ENCODE results near the gene DCUN1D5. TPM values are rescaled to one million over a fixed set of nuclear protein-coding genes. Genes with fewer than 3 reads are reported as not detected.

DCUN1D5 gene
- total and polyA plus RNA-seq, 2 of the 13 experiments (the other 11 are each of a cell fraction or from before 2014, with no cell fraction given) = 32.9 to 46.7 TPM

DNA sequence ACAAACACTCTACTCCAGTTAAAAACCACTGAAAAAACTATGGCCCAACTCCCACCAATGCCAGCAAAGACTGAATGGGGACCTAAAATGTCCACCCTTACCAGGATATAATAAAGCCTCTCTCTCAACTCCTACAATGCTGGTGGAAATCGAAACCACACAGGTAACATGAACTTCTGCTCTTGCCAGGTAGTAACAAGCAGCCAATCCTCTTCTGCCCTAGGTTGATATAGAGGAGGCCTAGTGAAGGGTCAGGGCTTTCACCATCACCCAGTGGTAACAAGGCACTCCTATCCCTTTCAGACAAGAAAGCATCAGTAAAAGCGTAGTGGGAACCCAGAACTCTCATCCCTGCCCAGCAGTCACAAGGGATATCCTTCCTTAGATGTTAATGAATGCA, 22.6 kb downstream of the DCUN1D5 start (continued):
- TF ChIP-seq, protein P1, sequence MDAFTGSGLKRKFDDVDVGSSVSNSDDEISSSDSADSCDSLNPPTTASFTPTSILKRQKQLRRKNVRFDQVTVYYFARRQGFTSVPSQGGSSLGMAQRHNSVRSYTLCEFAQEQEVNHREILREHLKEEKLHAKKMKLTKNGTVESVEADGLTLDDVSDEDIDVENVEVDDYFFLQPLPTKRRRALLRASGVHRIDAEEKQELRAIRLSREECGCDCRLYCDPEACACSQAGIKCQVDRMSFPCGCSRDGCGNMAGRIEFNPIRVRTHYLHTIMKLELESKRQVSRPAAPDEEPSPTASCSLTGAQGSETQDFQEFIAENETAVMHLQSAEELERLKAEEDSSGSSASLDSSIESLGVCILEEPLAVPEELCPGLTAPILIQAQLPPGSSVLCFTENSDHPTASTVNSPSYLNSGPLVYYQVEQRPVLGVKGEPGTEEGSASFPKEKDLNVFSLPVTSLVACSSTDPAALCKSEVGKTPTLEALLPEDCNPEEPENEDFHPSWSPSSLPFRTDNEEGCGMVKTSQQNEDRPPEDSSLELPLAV (CRISPR knock-in tag; conservative IDR thresholded peaks at IDR 0.05; ENCODE audit: low read depth) = no peak
- TF ChIP-seq RNF2 (conservative IDR thresholded peaks at IDR 0.05; ENCODE audit: low read depth) = no peak
- TF ChIP-seq, protein P2, sequence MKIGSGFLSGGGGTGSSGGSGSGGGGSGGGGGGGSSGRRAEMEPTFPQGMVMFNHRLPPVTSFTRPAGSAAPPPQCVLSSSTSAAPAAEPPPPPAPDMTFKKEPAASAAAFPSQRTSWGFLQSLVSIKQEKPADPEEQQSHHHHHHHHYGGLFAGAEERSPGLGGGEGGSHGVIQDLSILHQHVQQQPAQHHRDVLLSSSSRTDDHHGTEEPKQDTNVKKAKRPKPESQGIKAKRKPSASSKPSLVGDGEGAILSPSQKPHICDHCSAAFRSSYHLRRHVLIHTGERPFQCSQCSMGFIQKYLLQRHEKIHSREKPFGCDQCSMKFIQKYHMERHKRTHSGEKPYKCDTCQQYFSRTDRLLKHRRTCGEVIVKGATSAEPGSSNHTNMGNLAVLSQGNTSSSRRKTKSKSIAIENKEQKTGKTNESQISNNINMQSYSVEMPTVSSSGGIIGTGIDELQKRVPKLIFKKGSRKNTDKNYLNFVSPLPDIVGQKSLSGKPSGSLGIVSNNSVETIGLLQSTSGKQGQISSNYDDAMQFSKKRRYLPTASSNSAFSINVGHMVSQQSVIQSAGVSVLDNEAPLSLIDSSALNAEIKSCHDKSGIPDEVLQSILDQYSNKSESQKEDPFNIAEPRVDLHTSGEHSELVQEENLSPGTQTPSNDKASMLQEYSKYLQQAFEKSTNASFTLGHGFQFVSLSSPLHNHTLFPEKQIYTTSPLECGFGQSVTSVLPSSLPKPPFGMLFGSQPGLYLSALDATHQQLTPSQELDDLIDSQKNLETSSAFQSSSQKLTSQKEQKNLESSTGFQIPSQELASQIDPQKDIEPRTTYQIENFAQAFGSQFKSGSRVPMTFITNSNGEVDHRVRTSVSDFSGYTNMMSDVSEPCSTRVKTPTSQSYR (CRISPR knock-in tag; IDR thresholded peaks at IDR 0.05; ENCODE audit: borderline replicate concordance) = no peak

DNA sequence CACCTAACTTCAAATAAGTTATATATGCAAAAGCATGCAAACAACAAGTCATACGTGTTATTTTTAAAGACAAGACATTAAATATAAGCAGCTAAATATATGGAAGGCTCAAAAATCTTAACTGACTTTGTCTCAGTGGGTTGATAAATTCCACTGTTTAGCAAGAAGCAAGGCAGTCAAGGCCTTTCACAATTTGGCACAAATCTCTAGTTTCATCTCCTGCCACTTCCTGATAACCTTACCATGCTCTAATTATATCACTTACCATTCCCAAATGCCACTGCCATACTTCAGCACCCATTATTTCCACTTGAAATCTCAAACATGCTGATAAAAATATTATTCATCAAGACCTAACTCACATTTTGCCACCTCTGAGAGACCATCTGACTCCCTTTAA, 24.8 kb downstream of the DCUN1D5 start:
- no peak for FAIRE-seq
- Histone ChIP-seq H3K79me2 (ENCODE audit: insufficient read depth, low read length) (peaks cover 29% of the 10 kb centered on the region), H3K4me3 (replicated peaks in 1 of 3; ENCODE audit: insufficient read depth in 1 of 3, low read depth in 2 of 3, low read length in 3 of 3) (no peak overlapping the region), H3K4me2 (ENCODE audit: low read depth, low read length) (no peak overlapping the region), H3K36me3 (replicated peaks in 1 of 2; ENCODE audit: control insufficient read depth in 1 of 2, insufficient read depth in 2 of 2, low read length in 2 of 2) (peaks cover 2 to 32% of the 10 kb centered on the region in 2 experiments; a peak in 3 of 5 replicates), H3K9me3 (ENCODE audit: low read length) (no peaks in the 10 kb centered on the region), H2AFZ (ENCODE audit: low read length) (no peak overlapping the region), H3K27me3 (ENCODE audit: control insufficient read depth in 1 of 2, insufficient read depth in 2 of 2, low read length in 2 of 2) (no peaks in the 10 kb centered on the region), H3K4me1 (ENCODE audit: insufficient read depth, low read length) (peaks cover 10% of the 10 kb centered on the region), H3K27ac (ENCODE audit: extremely low read length, insufficient read depth, low read length) (no peak overlapping the region), H4K20me1 (ENCODE audit: insufficient read depth, low read length) (no peaks in the 10 kb centered on the region), H3K9ac (ENCODE audit: insufficient read depth, low read depth, low read length) (no peak overlapping the region)
- ChIA-PET POLR2A (no interaction called here), CTCF (ENCODE audit: low intra/inter-chr PET ratio, low total read pairs) (no interaction called here)
- no peak for DNase-seq (ENCODE audit: low spot score)
- no TSS peak for BruUV-seq (replicated peaks)
- in situ Hi-C loops (cut with HindIII; ENCODE audit: extremely low pct_ligation_motif_present, low pct_unique_long_range_greater_than_20kb) (no loop called here), intact Hi-C loops (cut with micrococcal nuclease; ENCODE audit: unreplicated experiment) (no loop called here)
- no peak for ATAC-seq
- TF ChIP-seq ZMYM2 (CRISPR knock-in tag; IDR thresholded peaks at IDR 0.05) = no peak
- no peak for TF ChIP-seq HNRNPH1 (optimal IDR thresholded peaks at IDR 0.05; ENCODE audit: low read depth, low read length)
- TF ChIP-seq ZNF777 (CRISPR knock-in tag; IDR thresholded peaks at IDR 0.05) = no peak
- 96% methylated on average over 1 of the region's 1 CpG for WGBS (ENCODE audit: low lambda C conversion rate)
